ENCODE data around the gene OR10G3. TPM values are rescaled to one million over a fixed set of nuclear protein-coding genes. Genes with fewer than 3 reads are reported as not detected.

Gene OR10G3
- total and polyA plus RNA-seq, 2 experiments from 2014 or later, result not detected

GRCh38 chr14:21617614-21618013, 37.7 kb upstream of the OR10G3 start:
- Mint-ChIP-seq H3K4me3 (no peak overlapping the region), H3K27me3 (ENCODE audit: insufficient read depth, low read depth, poor library complexity) (peaks cover 3% of the 10 kb centered on the region), H3K27ac (no peak overlapping the region), H3K9me3 (no peaks in the 10 kb centered on the region; the same call in 2 of the 3 replicates), H3K36me3 (ENCODE audit: low read depth) (no peaks in the 10 kb centered on the region; the same call in 2 of the 3 replicates), H3K4me1 (peaks cover 13% of the 10 kb centered on the region)
- H3K4me3 ChIP-seq, result no peak overlapping the region
- peak overlapping the region; percentile 97 for H2AFZ ChIP-seq
- ATAC-seq (peak; percentile 34; the same call in 2 of the 3 replicates), DNase-seq (ENCODE audit: low spot score) (peak; percentile 5)
- TF ChIP-seq ZNF331 (CRISPR knock-in tag; IDR thresholded peaks at IDR 0.05; ENCODE audit: low read depth) (no peak), JUNB (IDR thresholded peaks at IDR 0.05; ENCODE audit: unreplicated experiment) (no peak), ETS1 (IDR thresholded peaks at IDR 0.05) (no peak), ZNF114 (CRISPR knock-in tag; IDR thresholded peaks at IDR 0.05) (no peak), POLR2AphosphoS5 (IDR thresholded peaks at IDR 0.05; ENCODE audit: low read depth) (no peak), EZH2 (IDR thresholded peaks at IDR 0.05; ENCODE audit: low read depth, unreplicated experiment) (no peak), ZNF462 (CRISPR knock-in tag; IDR thresholded peaks at IDR 0.05) (no peak), NANOG (IDR thresholded peaks at IDR 0.05; ENCODE audit: borderline replicate concordance) (no peak), REST (IDR thresholded peaks at IDR 0.05; ENCODE audit: unreplicated experiment) (no peak), EZH2phosphoT487 (IDR thresholded peaks at IDR 0.05; ENCODE audit: unreplicated experiment) (no peak), CTCF (conservative IDR thresholded peaks at IDR 0.05; ENCODE audit: low read depth in 2 of 2) (no peak), CREB1 (CRISPR knock-in tag; IDR thresholded peaks at IDR 0.05; ENCODE audit: low read depth) (no peak), STAT1 (IDR thresholded peaks at IDR 0.05; ENCODE audit: unreplicated experiment) (no peak)
- H3F3A ChIP-seq (replicated peaks; ENCODE audit: low read depth), result no peaks in the 10 kb centered on the region
- no peak overlapping the region for H3K4me2 ChIP-seq
- H3K36me3 ChIP-seq (ENCODE audit: insufficient read depth), result no peaks in the 10 kb centered on the region
- H4K20me1 ChIP-seq (replicated peaks; ENCODE audit: insufficient read depth), result no peaks in the 10 kb centered on the region
- no peaks in the 10 kb centered on the region for H3K27me3 ChIP-seq (ENCODE audit: insufficient read depth)
- peaks cover 7% of the 10 kb centered on the region; the same call in 1 of the 2 replicates for H3K4me1 ChIP-seq (ENCODE audit: insufficient read depth)
- no peak overlapping the region for H3K27ac ChIP-seq (ENCODE audit: low read depth)
- H3K79me2 ChIP-seq (replicated peaks; ENCODE audit: insufficient read depth), result no peaks in the 10 kb centered on the region
- H3K9me2 ChIP-seq (ENCODE audit: insufficient read depth), result no peaks in the 10 kb centered on the region

Measured in GM23338 (cell line).